GM12872 (cell line): Measurements from ENCODE around the gene LPXN.

Experiments used
- CTCF ChIP-seq: IDR thresholded peaks from 3 replicates; pipeline ENCODE4 v1.5.1; 2011; ENCODE audit warnings: low read depth, mild to moderate bottlenecking, low read length, moderate library complexity; ENCODE audit not compliant: insufficient read depth

Gene LPXN

DNA sequence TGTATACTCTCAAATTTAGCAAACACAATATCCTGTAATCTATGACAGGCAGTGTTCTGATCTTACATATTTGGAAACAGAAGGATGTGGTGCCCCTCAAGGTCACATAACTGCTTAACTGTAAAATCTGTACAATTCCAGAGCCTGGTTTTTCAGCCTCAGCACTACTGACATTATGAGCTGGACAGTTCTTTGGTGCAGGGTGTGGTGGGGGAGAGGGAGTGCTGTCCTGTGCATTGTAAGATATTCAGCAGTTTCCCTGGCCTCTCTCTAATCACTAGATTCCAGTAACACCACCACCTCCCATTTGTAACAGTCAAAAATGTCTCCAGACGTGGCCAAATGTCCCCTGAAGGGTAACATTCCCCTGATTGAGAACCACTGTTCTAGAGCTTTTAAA lies 65.9 kb downstream of the LPXN start:
- TF ChIP-seq CTCF, result no peak

- no peak for TF ChIP-seq CTCF
These were observed 66.8 kb downstream of the LPXN start for GRCh38 chr11:58508814-58509213.

DNA sequence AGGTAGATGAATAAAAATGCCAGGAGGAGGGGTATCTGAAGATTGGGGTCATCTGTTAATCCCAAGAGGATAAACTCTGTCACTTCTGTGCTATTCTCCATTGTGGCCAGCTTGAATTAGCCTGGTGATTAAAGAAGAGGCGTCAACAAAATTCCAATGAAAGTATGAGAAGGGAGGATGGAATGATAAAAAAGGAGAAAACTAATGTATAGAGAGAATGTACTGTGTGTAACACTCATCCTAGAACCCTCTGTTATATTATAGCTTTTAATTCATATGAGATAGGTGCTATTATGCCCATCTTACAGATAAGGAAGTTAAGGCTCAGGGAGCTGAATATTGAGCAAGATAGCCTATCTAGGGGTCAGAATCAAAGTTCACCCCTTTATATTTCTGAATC lies 67.7 kb downstream of the LPXN start, which contains the start of gene OR5B21:
Gene OR5B21 (minus strand): TSS at position 101 of the 400 bp plus-strand sequence. CDS start 0 bp downstream, at position 101.
- TF ChIP-seq CTCF, result no peak

GRCh38 chr11:58507355-58507754 lies 68.3 kb downstream of the LPXN start:
- TF ChIP-seq CTCF, result no peak

DNA sequence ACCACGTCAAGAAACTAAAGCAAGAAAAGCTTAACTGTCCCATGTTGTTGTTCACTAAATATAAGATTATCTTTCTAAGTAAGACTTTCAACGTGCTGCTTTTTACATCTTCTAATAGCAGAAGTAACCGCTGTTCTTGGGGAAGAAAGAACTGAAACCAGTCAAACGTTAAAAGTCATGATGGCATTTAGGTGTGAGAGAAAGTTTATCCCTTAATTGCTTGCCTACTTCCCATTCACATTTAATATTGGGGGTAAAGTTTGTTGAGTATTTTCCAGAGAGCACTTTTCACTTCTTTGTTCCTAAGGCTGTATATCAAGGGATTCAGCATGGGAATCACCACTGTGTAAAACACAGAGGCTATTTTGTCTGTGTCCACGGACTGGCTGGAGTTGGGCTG lies 68.7 kb downstream of the LPXN start:
- TF ChIP-seq CTCF, result no peak

- no peak for TF ChIP-seq CTCF
These were observed 69.8 kb downstream of the LPXN start for GRCh38 chr11:58505849-58506248.

GRCh38 chr11:58504232-58504631 lies 71.4 kb downstream of the LPXN start:
- TF ChIP-seq CTCF, result no peak
